A673 (cell line): Measurements from ENCODE around the gene ADARB2. TPM values are rescaled to one million over a fixed set of nuclear protein-coding genes. Genes with fewer than 3 reads are reported as not detected.

Source experiments
- BruUV-seq: library from RNA; stranded (reverse); fragments of 400-500 nt; replicated peaks from 2 replicates; lab custom pipeline; 2021; lab: Mats Ljungman, UMichigan
- CTCF ChIA-PET: fragments of 300-600 bp; sonication (Branson Sonifier 250); formaldehyde crosslinking; loops from one replicate; lab custom pipeline; 2022; ENCODE audit warnings: antibody characterized with exemption; lab: Charles Lee
- POLR2A ChIA-PET: fragments of 300-600 bp; sonication (Branson Sonifier 250); formaldehyde crosslinking; loops from one replicate; lab custom pipeline; 2022; ENCODE audit warnings: antibody characterized with exemption; ENCODE audit not compliant: low non-redundant PET; lab: Charles Lee
- DNase-seq: peaks from one replicate; pipeline ENCODE4 v3.0.0-alpha.2; 2015; ENCODE audit warnings: low spot score
- H3K27ac ChIP-seq: fragments of 200-600 bp; sonication (generic); 2 replicates; pipeline ENCODE4 v1.5.1; 2016; ENCODE audit warnings: mixed run types, low read depth, mild to moderate bottlenecking, mixed read lengths, antibody characterized with exemption, low read length; ENCODE audit not compliant: poor library complexity, severe bottlenecking
- H3K27me3 ChIP-seq: fragments of 200-600 bp; sonication (generic); replicated peaks from 2 replicates; pipeline ENCODE4 v1.6.1; 2017; ENCODE audit warnings: mixed run types, low read depth, mild to moderate bottlenecking, mixed read lengths, antibody characterized with exemption, low read length; ENCODE audit not compliant: insufficient read depth, poor library complexity
- H3K36me3 ChIP-seq: fragments of 200-600 bp; sonication (generic); 2 replicates; pipeline ENCODE4 v1.6.1; 2016; ENCODE audit warnings: mixed run types, mild to moderate bottlenecking, mixed read lengths, antibody characterized with exemption, low read length; ENCODE audit not compliant: insufficient read depth, poor library complexity, severe bottlenecking
- H3K4me1 ChIP-seq: fragments of 200-600 bp; sonication (generic); 2 replicates; pipeline ENCODE4 v1.6.1; 2017; ENCODE audit warnings: mixed run types, mild to moderate bottlenecking, mixed read lengths, antibody characterized with exemption, low read length; ENCODE audit not compliant: insufficient read depth, poor library complexity, severe bottlenecking
- H3K4me3 ChIP-seq: fragments of 200-600 bp; sonication (generic); 2 replicates; pipeline ENCODE4 v1.5.1; 2016; ENCODE audit warnings: low read depth, mixed run types, mild to moderate bottlenecking, mixed read lengths, low read length; ENCODE audit not compliant: poor library complexity, severe bottlenecking
- H3K9me3 ChIP-seq: fragments of 200-600 bp; sonication (generic); 2 replicates; pipeline ENCODE4 v1.6.1; 2016; ENCODE audit warnings: mixed run types, low read depth, mild to moderate bottlenecking, mixed read lengths, antibody characterized with exemption, low read length; ENCODE audit not compliant: poor library complexity, severe bottlenecking
- CTCF ChIP-seq: fragments of 300-800, 200-600 bp; sonication (generic); conservative IDR thresholded peaks from 2 replicates; pipeline ENCODE4 v1.5.1; 2017; ENCODE audit warnings: low read depth, mild to moderate bottlenecking, antibody characterized with exemption, low read length, moderate library complexity, mixed read lengths
- EZH2 ChIP-seq: fragments of 200-600 bp; sonication (generic); IDR thresholded peaks from 2 replicates; pipeline ENCODE4 v1.6.1; 2017; ENCODE audit warnings: borderline replicate concordance, low read depth, mild to moderate bottlenecking, mixed read lengths, antibody characterized with exemption, low read length; ENCODE audit not compliant: poor library complexity, severe bottlenecking
- intact Hi-C: fragments of 100-400 bp; cut with micrococcal nuclease; formaldehyde crosslinking; loops from one replicate; pipeline ENCODE4 v1.10.0; 2022; ENCODE audit not compliant: unreplicated experiment
- total RNA-seq: library from RNA; stranded (reverse); gene quantifications from 2 replicates; pipeline ENCODE4 v1.2.3, GENCODE V29; 2021

Gene ADARB2
- total RNA-seq, 1 experiment from 2014 or later: not detected

- no peaks in the 10 kb centered on the region for H3K36me3 ChIP-seq
- H3K4me1 ChIP-seq: no peaks in the 10 kb centered on the region
- no peak overlapping the region for H3K27ac ChIP-seq
- no TSS peak for BruUV-seq
- no peak overlapping the region for H3K4me3 ChIP-seq
- no peaks in the 10 kb centered on the region for H3K9me3 ChIP-seq
- H3K27me3 ChIP-seq: peaks cover 96% of the 10 kb centered on the region
- ChIA-PET CTCF (no interaction called here), POLR2A (no interaction called here)
- intact Hi-C loops: no loop called here
- DNase-seq: no peak
- TF ChIP-seq CTCF (no peak), EZH2 (no peak)
Observed at GRCh38 chr10:1669433-1669832, 67.9 kb downstream of the ADARB2 start.

DNA sequence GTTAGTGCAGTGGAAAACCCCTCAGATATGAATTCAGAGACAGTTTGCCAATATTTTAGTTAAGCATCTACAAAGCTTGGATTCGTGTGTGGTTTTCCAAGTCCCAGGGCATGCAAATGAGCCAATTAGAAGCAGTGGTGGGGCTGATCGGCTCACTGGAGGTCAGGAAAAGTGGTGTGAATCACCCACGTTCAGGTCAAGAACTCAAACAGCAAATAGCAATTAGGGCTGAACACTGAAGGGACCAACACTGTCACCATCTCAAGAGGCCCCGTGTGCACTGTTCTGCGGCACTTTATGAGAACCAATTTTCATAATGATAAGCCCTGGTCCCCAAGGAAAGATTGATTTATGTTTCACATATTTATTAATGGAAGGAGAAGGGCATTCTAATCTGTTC is 68.9 kb downstream of the ADARB2 start:
- BruUV-seq: no TSS peak
- H3K36me3 ChIP-seq: no peaks in the 10 kb centered on the region
- no peaks in the 10 kb centered on the region for H3K4me1 ChIP-seq
- no peak for DNase-seq
- no peak for TF ChIP-seq EZH2
- TF ChIP-seq CTCF: no peak
- H3K4me3 ChIP-seq: no peak overlapping the region
- intact Hi-C loops: no loop called here
- CTCF ChIA-PET: no interaction called here
- H3K27me3 ChIP-seq: peaks cover 96% of the 10 kb centered on the region
- no peaks in the 10 kb centered on the region for H3K9me3 ChIP-seq
- POLR2A ChIA-PET: no interaction called here
- no peak overlapping the region for H3K27ac ChIP-seq

- no TSS peak for BruUV-seq
- H3K36me3 ChIP-seq: no peaks in the 10 kb centered on the region
- ChIA-PET POLR2A (no interaction called here), CTCF (no interaction called here)
- H3K4me3 ChIP-seq: no peak overlapping the region
- H3K27me3 ChIP-seq: peaks cover 96% of the 10 kb centered on the region
- no peak overlapping the region for H3K27ac ChIP-seq
- no peak for TF ChIP-seq EZH2
- TF ChIP-seq CTCF: no peak
- no peaks in the 10 kb centered on the region for H3K9me3 ChIP-seq
- intact Hi-C loops: no loop called here
- no peaks in the 10 kb centered on the region for H3K4me1 ChIP-seq
- DNase-seq: no peak
Observed at GRCh38 chr10:1667392-1667791, 69.9 kb downstream of the ADARB2 start.
